H9 (cell line): ENCODE results near the gene HEXA. TPM values are rescaled to one million over a fixed set of nuclear protein-coding genes. Genes with fewer than 3 reads are reported as not detected.

Experiments used
- DNase-seq: peaks from one replicate; pipeline ENCODE4 v3.0.0-alpha.2; 2017
- H2AFZ ChIP-seq: one replicate; pipeline ENCODE4 v1.6.1; 2013; ENCODE audit warnings: mild to moderate bottlenecking, low read length, control low read depth, moderate library complexity
- H2AK5ac ChIP-seq: 2 replicates; pipeline ENCODE4 v1.6.1; 2013; ENCODE audit warnings: low read length, control low read depth, mixed read lengths; ENCODE audit not compliant: insufficient read length
- H2BK120ac ChIP-seq: one replicate; pipeline ENCODE4 v1.6.1; 2013; ENCODE audit warnings: low read depth, mild to moderate bottlenecking, low read length, control low read depth, inconsistent platforms; ENCODE audit not compliant: poor library complexity, severe bottlenecking
- H2BK12ac ChIP-seq: 2 replicates; pipeline ENCODE4 v1.6.1; 2013; ENCODE audit warnings: low read length, control low read depth, mixed read lengths, low read depth; ENCODE audit not compliant: insufficient read length
- H2BK15ac ChIP-seq: 2 replicates; pipeline ENCODE4 v1.6.1; 2013; ENCODE audit warnings: low read depth, low read length, control low read depth
- H2BK20ac ChIP-seq: one replicate; pipeline ENCODE4 v1.6.1; 2013; ENCODE audit warnings: low read depth, mild to moderate bottlenecking, low read length, control low read depth, inconsistent platforms; ENCODE audit not compliant: poor library complexity, severe bottlenecking
- H2BK5ac ChIP-seq: 2 replicates; pipeline ENCODE4 v1.6.1; 2013; ENCODE audit warnings: low read length, control low read depth, mixed read lengths; ENCODE audit not compliant: insufficient read length
- H3K14ac ChIP-seq: 2 replicates; pipeline ENCODE4 v1.6.1; 2013; ENCODE audit warnings: low read length, control low read depth; ENCODE audit not compliant: insufficient read depth
- H3K18ac ChIP-seq: 2 replicates; pipeline ENCODE4 v1.6.1; 2013; ENCODE audit warnings: low read depth, mild to moderate bottlenecking, mixed read lengths, low read length, control low read depth; ENCODE audit not compliant: insufficient read length
- H3K23ac ChIP-seq: 2 replicates; pipeline ENCODE4 v1.6.1; 2013; ENCODE audit warnings: low read length, control low read depth, mixed read lengths, low read depth; ENCODE audit not compliant: insufficient read length
- H3K23me2 ChIP-seq: 2 replicates; pipeline ENCODE4 v1.6.1; 2013; ENCODE audit warnings: low read depth, mild to moderate bottlenecking, mixed read lengths, low read length, control low read depth; ENCODE audit not compliant: insufficient read length, poor library complexity, severe bottlenecking
- H3K27ac ChIP-seq: 2 replicates; pipeline ENCODE4 v1.5.1; 2013; ENCODE audit warnings: low read length, control low read depth, mixed read lengths, low read depth; ENCODE audit not compliant: insufficient read length
- H3K27me3 ChIP-seq: 2 replicates; pipeline ENCODE4 v1.6.1; 2013; ENCODE audit warnings: low read length, control low read depth, inconsistent platforms; ENCODE audit not compliant: insufficient read depth
- H3K4ac ChIP-seq: 2 replicates; pipeline ENCODE4 v1.6.1; 2013; ENCODE audit warnings: low read depth, mild to moderate bottlenecking, control low read depth, inconsistent platforms, low read length, moderate library complexity
- H3K4me1 ChIP-seq: 2 replicates; pipeline ENCODE4 v1.6.1; 2013; ENCODE audit warnings: low read length, control low read depth, inconsistent platforms; ENCODE audit not compliant: insufficient read depth
- H3K4me2 ChIP-seq: 2 replicates; pipeline ENCODE4 v1.6.1; 2013; ENCODE audit warnings: low read length, control low read depth, mixed read lengths; ENCODE audit not compliant: insufficient read length, insufficient read depth
- H3K56ac ChIP-seq: 2 replicates; pipeline ENCODE4 v1.6.1; 2013; ENCODE audit warnings: low read depth, mild to moderate bottlenecking, mixed read lengths, low read length, control low read depth; ENCODE audit not compliant: insufficient read length
- H3K79me1 ChIP-seq: 2 replicates; pipeline ENCODE4 v1.6.1; 2013; ENCODE audit warnings: low read depth, mild to moderate bottlenecking, moderate library complexity, low read length, control low read depth, inconsistent platforms; ENCODE audit not compliant: insufficient read depth, poor library complexity, severe bottlenecking
- H3K79me2 ChIP-seq: 2 replicates; pipeline ENCODE4 v1.6.1; 2013; ENCODE audit warnings: low read length, control low read depth, inconsistent platforms; ENCODE audit not compliant: insufficient read depth
- H3K9ac ChIP-seq: 2 replicates; pipeline ENCODE4 v1.6.1; 2013; ENCODE audit warnings: low read length, control low read depth, mixed read lengths; ENCODE audit not compliant: insufficient read length; ENCODE audit errors: extremely low read depth
- H3K9me3 ChIP-seq: one replicate; pipeline ENCODE4 v1.6.1; 2013; ENCODE audit warnings: low read depth, low read length, inconsistent platforms; ENCODE audit not compliant: control insufficient read depth
- H3T11ph ChIP-seq: one replicate; pipeline ENCODE4 v1.6.1; 2013; ENCODE audit warnings: mild to moderate bottlenecking, low read length, control low read depth, inconsistent platforms
- H4K20me1 ChIP-seq: one replicate; pipeline ENCODE4 v1.6.1; 2013; ENCODE audit not compliant: control insufficient read depth, insufficient read length, insufficient read depth
- H4K5ac ChIP-seq: 2 replicates; pipeline ENCODE4 v1.6.1; 2013; ENCODE audit warnings: low read depth, mild to moderate bottlenecking, mixed read lengths, low read length, control low read depth; ENCODE audit not compliant: insufficient read length
- H4K8ac ChIP-seq: replicated peaks from 2 replicates; pipeline ENCODE4 v1.6.1; 2013; ENCODE audit warnings: low read length, control low read depth, mixed read lengths, low read depth; ENCODE audit not compliant: insufficient read length
- H4K91ac ChIP-seq: 2 replicates; pipeline ENCODE4 v1.6.1; 2013; ENCODE audit warnings: low read depth, mild to moderate bottlenecking, moderate library complexity, mixed read lengths, low read length, control low read depth; ENCODE audit not compliant: insufficient read length
- H3K27ac Mint-ChIP-seq, 3 experiments: 2 replicates in 2 of 3; 3 replicates in 1 of 3; pipeline ENCODE4 v1.8.0; 2020 to 2021; ENCODE audit warnings: mixed read lengths in 3 of 3, mild to moderate bottlenecking in 1 of 3, moderate library complexity in 1 of 3
- H3K27me3 Mint-ChIP-seq: 2 replicates; pipeline ENCODE4 v1.8.0; 2021; ENCODE audit warnings: low read depth, mild to moderate bottlenecking, moderate library complexity, mixed read lengths
- H3K36me3 Mint-ChIP-seq, 3 experiments: 2 replicates in 2 of 3; 3 replicates in 1 of 3; pipeline ENCODE4 v1.8.0; 2020 to 2021; ENCODE audit warnings: low read depth in 3 of 3, mixed read lengths in 3 of 3; ENCODE audit not compliant: insufficient read depth in 1 of 3
- H3K4me1 Mint-ChIP-seq, 2 experiments: 2 replicates each; pipeline ENCODE4 v1.8.0; 2020; ENCODE audit warnings: mixed read lengths in 2 of 2
- H3K4me3 Mint-ChIP-seq, 2 experiments: 2 replicates in 1 of 2; 3 replicates in 1 of 2; pipeline ENCODE4 v1.8.0; 2020 to 2021; ENCODE audit warnings: mild to moderate bottlenecking in 2 of 2, mixed read lengths in 2 of 2, moderate library complexity in 1 of 2
- H3K9me3 Mint-ChIP-seq, 2 experiments: 2 replicates in 1 of 2; 3 replicates in 1 of 2; pipeline ENCODE4 v1.8.0; 2020; ENCODE audit warnings: mild to moderate bottlenecking in 2 of 2, mixed read lengths in 2 of 2, moderate library complexity in 1 of 2
- CTCF ChIP-seq: fragments of 200-600 bp; sonication (generic); conservative IDR thresholded peaks from 3 replicates; pipeline ENCODE4 v1.8.0; 2021; ENCODE audit warnings: antibody characterized with exemption, mild to moderate bottlenecking
- WGBS: extraction: QIAGEN DNeasy Blood & Tissue Kit; methylation state at CpG from one replicate; pipeline ENCODE4 v1.1.7; 2013; ENCODE audit warnings: missing lambda C conversion rate, low lambda C conversion rate, mixed read lengths; ENCODE audit not compliant: insufficient read length; ENCODE audit errors: extremely low coverage; 5-methylcytosine and 5-hydroxymethylcytosine counted together
- total RNA-seq: library from RNA; stranded (reverse); gene quantifications from 2 replicates; pipeline ENCODE4 v1.2.1, GENCODE V29; 2021

HEXA gene
- total RNA-seq, 1 experiment from 2014 or later = 54.7 TPM

- Histone ChIP-seq H3K79me1 (no peaks in the 10 kb centered on the region), H2BK12ac (no peak overlapping the region), H3K23me2 (no peaks in the 10 kb centered on the region), H2BK120ac (no peak overlapping the region), H2BK5ac (no peak overlapping the region), H3K23ac (no peak overlapping the region), H3K4ac (no peak overlapping the region), H4K91ac (no peak overlapping the region), H3T11ph (no peak overlapping the region), H4K5ac (no peak overlapping the region), H3K4me2 (no peak overlapping the region), H3K18ac (no peak overlapping the region), H3K27ac (no peak overlapping the region), H2AK5ac (no peak overlapping the region), H2AFZ (no peak overlapping the region), H3K9ac (no peak overlapping the region), H3K14ac (no peak overlapping the region), H2BK15ac (no peak overlapping the region), H3K79me2 (no peaks in the 10 kb centered on the region), H3K56ac (no peak overlapping the region), H3K4me1 (no peaks in the 10 kb centered on the region), H3K9me3 (no peaks in the 10 kb centered on the region), H4K20me1 (no peaks in the 10 kb centered on the region), H4K8ac (no peak overlapping the region), H2BK20ac (no peak overlapping the region), H3K27me3 (peaks cover 1% of the 10 kb centered on the region; the same call in 1 of the 2 replicates)
- DNase-seq = no peak
- Mint-ChIP-seq H3K4me3 (no peak overlapping the region), H3K36me3 (no peaks in the 10 kb centered on the region), H3K27me3 (peaks cover 59% of the 10 kb centered on the region), H3K9me3 (no peaks in the 10 kb centered on the region; a peak in 2 of 5 replicates), H3K4me1 (no peaks in the 10 kb centered on the region), H3K27ac (no peak overlapping the region)
- no CpG with 5 or more reads among the region's 5 CpGs for WGBS
- no peak for TF ChIP-seq CTCF
Measured at GRCh38 chr15:72411111-72411510, 35.3 kb upstream of the HEXA start.
